HepG2 (cell line): ENCODE results near the gene WNT2B. TPM values are rescaled to one million over a fixed set of nuclear protein-coding genes. Genes with fewer than 3 reads are reported as not detected.
A peak's percentile ranks its signal among the peaks of the same experiment; 100 is the strongest.

Experiments
- AGO1 ChIP-seq: fragments of 200-400 bp; formaldehyde crosslinking; IDR thresholded peaks from 2 replicates; pipeline ENCODE4 v1.6.1; 2017; ENCODE audit warnings: mild to moderate bottlenecking, low read depth, low read length, moderate library complexity; ENCODE audit not compliant: poor library complexity, severe bottlenecking
- ERF ChIP-seq: IDR thresholded peaks from 2 replicates; pipeline ENCODE4 v1.6.1; 2018; ENCODE audit warnings: missing biosample characterization, missing genetic modification reagents
- ETV5 ChIP-seq: IDR thresholded peaks from 2 replicates; pipeline ENCODE4 v1.6.1; 2018; ENCODE audit warnings: missing biosample characterization, missing genetic modification reagents, inconsistent platforms, borderline replicate concordance
- HNRNPH1 ChIP-seq: fragments of 200-400 bp; formaldehyde crosslinking; optimal IDR thresholded peaks from 2 replicates; pipeline ENCODE3; 2017; ENCODE audit warnings: mild to moderate bottlenecking, low read depth, low read length
- MAZ ChIP-seq, 2 experiments: sonication (generic) in 1 of 2; formaldehyde crosslinking in 1 of 2; IDR thresholded peaks; 2 replicates each; pipeline versions ENCODE4 v1.5.0 to v1.6.1; 2012 to 2020; ENCODE audit warnings: low read depth in 2 of 2, mild to moderate bottlenecking in 2 of 2, borderline replicate concordance in 1 of 2, improper control_type of control experiment in 1 of 2, low read length in 1 of 2, missing genetic modification reagents in 1 of 2, moderate library complexity in 1 of 2
- RAD21 ChIP-seq: fragments of 450-650 bp; formaldehyde crosslinking; IDR thresholded peaks from 2 replicates; pipeline ENCODE4 v1.5.0; 2020; ENCODE audit warnings: mild to moderate bottlenecking
- REXO4 ChIP-seq: sonication (generic); formaldehyde crosslinking; IDR thresholded peaks from 2 replicates; pipeline ENCODE4 v1.8.0; 2022; ENCODE audit warnings: missing genetic modification reagents, mild to moderate bottlenecking, borderline replicate concordance
- STAT5B ChIP-seq: sonication (generic); formaldehyde crosslinking; IDR thresholded peaks from 2 replicates; pipeline ENCODE4 v1.4.0; 2020; ENCODE audit warnings: missing genetic modification reagents
- ZBTB38 ChIP-seq: sonication (generic); formaldehyde crosslinking; IDR thresholded peaks from 2 replicates; pipeline ENCODE4 v1.5.1; 2020; ENCODE audit warnings: mild to moderate bottlenecking, missing genetic modification reagents
- ZFP36L1 ChIP-seq: sonication (generic); formaldehyde crosslinking; IDR thresholded peaks from 2 replicates; pipeline ENCODE4 v1.8.0; 2022; ENCODE audit warnings: mild to moderate bottlenecking, missing genetic modification reagents, moderate library complexity
- ZMAT3 ChIP-seq: sonication (generic); formaldehyde crosslinking; conservative IDR thresholded peaks from 2 replicates; pipeline ENCODE4 v1.7.0; 2021; ENCODE audit warnings: missing genetic modification reagents
- ZNF552 ChIP-seq: sonication (generic); formaldehyde crosslinking; IDR thresholded peaks from 2 replicates; pipeline ENCODE4 v1.9.0; 2022; ENCODE audit warnings: missing genetic modification reagents, mild to moderate bottlenecking, borderline replicate concordance
- ZSCAN31 ChIP-seq: sonication (generic); formaldehyde crosslinking; IDR thresholded peaks from 2 replicates; pipeline ENCODE4 v1.5.0; 2020; ENCODE audit warnings: low read depth, mild to moderate bottlenecking, missing genetic modification reagents
- polyA plus RNA-seq, 8 experiments: library from polyadenylated mRNA; depleted of rRNA in 3 of 8; stranded (reverse) in 7 of 8; unstranded in 1 of 8; fragments of >200 nt; fragmentation: Illumina TruSeq in 4 of 8; extraction: Trizol in 4 of 8; gene quantifications; 2 replicates each; pipeline versions ENCODE4 v1.2.1 to v1.2.3, GENCODE V29; 2011 to 2016; ENCODE audit warnings: low read depth in 4 of 8, missing spikeins in 1 of 8, mixed read lengths in 1 of 8; ENCODE audit not compliant: insufficient read depth in 1 of 8
- total RNA-seq, 5 experiments: library from RNA; depleted of rRNA; stranded (reverse); fragments of >200 nt; fragmentation: Illumina TruSeq; extraction: Trizol; gene quantifications; 2 replicates each; pipeline ENCODE4 v1.2.3, GENCODE V29; 2016; ENCODE audit warnings: low read depth in 1 of 5
- TF ChIP-seq, protein P1 (sequence below): sonication (generic); formaldehyde crosslinking; conservative IDR thresholded peaks from 2 replicates; pipeline ENCODE4 v1.4.0; 2020; ENCODE audit warnings: mild to moderate bottlenecking, missing genetic modification reagents, moderate library complexity
- TF ChIP-seq, protein P2 (sequence below): sonication (generic); formaldehyde crosslinking; IDR thresholded peaks from 2 replicates; pipeline ENCODE4 v1.5.0; 2020; ENCODE audit warnings: mild to moderate bottlenecking, missing genetic modification reagents, moderate library complexity
- TF ChIP-seq, protein P3 (sequence below): sonication (generic); formaldehyde crosslinking; IDR thresholded peaks from 2 replicates; pipeline ENCODE4 v1.5.0; 2020; ENCODE audit warnings: mild to moderate bottlenecking, missing genetic modification reagents, borderline replicate concordance
- TF ChIP-seq, protein P4 (sequence below): sonication (generic); formaldehyde crosslinking; IDR thresholded peaks from 2 replicates; pipeline ENCODE4 v1.5.0; 2020; ENCODE audit warnings: missing genetic modification reagents, mild to moderate bottlenecking, borderline replicate concordance

Gene WNT2B
- total and polyA plus RNA-seq, 2 of the 13 experiments (the other 11 are each of a cell fraction or from before 2014, with no cell fraction given) = 0.11 to 0.32 TPM

DNA sequence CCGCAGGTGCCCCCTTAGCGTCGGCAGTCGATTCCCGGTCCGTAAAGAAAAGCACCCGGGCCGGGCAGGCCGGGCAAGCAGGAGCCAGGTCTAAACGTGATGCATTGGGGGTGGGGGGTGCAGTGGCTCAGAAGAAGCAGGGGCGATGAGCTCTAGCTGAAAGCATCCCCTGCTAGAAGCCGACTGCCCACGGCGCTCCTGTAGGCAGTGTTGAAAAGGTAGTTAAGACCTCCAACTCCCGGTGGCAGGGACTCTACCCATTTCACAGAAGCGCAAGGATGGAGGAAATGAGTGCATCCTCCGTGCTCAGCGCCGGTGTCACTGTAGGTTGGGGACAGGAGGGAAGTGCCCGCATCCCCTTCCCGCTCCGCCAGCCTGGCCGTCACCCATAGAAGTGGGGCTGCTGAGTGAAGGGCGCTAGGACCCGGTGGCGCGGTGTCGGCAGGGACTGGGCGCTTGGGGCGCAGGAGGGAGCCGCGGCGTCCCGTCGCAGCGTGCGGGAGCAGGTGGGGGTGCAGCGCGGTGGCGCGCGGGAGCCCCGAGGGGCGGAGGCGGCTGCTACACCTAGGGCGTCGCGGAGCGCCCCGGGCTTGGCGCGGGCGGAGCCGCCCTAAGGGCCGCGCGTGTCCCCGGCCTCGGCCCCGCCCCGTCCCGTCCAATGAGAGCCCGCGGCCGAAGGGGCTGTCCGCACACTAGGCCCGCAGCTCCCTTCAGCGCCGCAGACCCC, at the start of gene WNT2B (continued):
- TF ChIP-seq, protein P1, sequence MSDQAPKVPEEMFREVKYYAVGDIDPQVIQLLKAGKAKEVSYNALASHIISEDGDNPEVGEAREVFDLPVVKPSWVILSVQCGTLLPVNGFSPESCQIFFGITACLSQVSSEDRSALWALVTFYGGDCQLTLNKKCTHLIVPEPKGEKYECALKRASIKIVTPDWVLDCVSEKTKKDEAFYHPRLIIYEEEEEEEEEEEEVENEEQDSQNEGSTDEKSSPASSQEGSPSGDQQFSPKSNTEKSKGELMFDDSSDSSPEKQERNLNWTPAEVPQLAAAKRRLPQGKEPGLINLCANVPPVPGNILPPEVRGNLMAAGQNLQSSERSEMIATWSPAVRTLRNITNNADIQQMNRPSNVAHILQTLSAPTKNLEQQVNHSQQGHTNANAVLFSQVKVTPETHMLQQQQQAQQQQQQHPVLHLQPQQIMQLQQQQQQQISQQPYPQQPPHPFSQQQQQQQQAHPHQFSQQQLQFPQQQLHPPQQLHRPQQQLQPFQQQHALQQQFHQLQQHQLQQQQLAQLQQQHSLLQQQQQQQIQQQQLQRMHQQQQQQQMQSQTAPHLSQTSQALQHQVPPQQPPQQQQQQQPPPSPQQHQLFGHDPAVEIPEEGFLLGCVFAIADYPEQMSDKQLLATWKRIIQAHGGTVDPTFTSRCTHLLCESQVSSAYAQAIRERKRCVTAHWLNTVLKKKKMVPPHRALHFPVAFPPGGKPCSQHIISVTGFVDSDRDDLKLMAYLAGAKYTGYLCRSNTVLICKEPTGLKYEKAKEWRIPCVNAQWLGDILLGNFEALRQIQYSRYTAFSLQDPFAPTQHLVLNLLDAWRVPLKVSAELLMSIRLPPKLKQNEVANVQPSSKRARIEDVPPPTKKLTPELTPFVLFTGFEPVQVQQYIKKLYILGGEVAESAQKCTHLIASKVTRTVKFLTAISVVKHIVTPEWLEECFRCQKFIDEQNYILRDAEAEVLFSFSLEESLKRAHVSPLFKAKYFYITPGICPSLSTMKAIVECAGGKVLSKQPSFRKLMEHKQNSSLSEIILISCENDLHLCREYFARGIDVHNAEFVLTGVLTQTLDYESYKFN = no peak
- TF ChIP-seq, protein P2, sequence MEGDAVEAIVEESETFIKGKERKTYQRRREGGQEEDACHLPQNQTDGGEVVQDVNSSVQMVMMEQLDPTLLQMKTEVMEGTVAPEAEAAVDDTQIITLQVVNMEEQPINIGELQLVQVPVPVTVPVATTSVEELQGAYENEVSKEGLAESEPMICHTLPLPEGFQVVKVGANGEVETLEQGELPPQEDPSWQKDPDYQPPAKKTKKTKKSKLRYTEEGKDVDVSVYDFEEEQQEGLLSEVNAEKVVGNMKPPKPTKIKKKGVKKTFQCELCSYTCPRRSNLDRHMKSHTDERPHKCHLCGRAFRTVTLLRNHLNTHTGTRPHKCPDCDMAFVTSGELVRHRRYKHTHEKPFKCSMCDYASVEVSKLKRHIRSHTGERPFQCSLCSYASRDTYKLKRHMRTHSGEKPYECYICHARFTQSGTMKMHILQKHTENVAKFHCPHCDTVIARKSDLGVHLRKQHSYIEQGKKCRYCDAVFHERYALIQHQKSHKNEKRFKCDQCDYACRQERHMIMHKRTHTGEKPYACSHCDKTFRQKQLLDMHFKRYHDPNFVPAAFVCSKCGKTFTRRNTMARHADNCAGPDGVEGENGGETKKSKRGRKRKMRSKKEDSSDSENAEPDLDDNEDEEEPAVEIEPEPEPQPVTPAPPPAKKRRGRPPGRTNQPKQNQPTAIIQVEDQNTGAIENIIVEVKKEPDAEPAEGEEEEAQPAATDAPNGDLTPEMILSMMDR = peak; percentile 18; the same call in 1 of the 2 replicates
- TF ChIP-seq ETV5 (CRISPR knock-in tag) (no peak), MAZ (IDR thresholded peaks at IDR 0.05; ENCODE audit: borderline replicate concordance, low read depth, low read length) (no peak), MAZ (CRISPR knock-in tag; IDR thresholded peaks at IDR 0.05; ENCODE audit: low read depth) (0 out of 2 replicates have a peak, but pooled peaks have one; percentile 20), ZFP36L1 (CRISPR knock-in tag) (no peak), AGO1 (no peak), RAD21 (no peak), STAT5B (CRISPR knock-in tag) (no peak), HNRNPH1 (no peak), ZMAT3 (CRISPR knock-in tag) (no peak), ZNF552 (CRISPR knock-in tag) (no peak), ZSCAN31 (CRISPR knock-in tag) (no peak), REXO4 (CRISPR knock-in tag) (no peak), ZBTB38 (CRISPR knock-in tag) (no peak), ERF (CRISPR knock-in tag) (no peak)
- TF ChIP-seq, protein P3, sequence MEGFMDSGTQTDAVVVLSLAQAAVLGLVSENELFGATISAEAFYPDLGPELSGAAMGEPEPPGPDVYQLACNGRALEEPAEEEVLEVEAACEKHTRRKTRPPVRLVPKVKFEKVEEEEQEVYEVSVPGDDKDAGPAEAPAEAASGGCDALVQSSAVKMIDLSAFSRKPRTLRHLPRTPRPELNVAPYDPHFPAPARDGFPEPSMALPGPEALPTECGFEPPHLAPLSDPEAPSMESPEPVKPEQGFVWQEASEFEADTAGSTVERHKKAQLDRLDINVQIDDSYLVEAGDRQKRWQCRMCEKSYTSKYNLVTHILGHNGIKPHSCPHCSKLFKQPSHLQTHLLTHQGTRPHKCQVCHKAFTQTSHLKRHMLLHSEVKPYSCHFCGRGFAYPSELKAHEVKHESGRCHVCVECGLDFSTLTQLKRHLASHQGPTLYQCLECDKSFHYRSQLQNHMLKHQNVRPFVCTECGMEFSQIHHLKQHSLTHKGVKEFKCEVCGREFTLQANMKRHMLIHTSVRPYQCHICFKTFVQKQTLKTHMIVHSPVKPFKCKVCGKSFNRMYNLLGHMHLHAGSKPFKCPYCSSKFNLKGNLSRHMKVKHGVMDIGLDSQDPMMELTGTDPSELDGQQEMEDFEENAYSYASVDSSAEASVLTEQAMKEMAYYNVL (CRISPR knock-in tag) = no peak
- TF ChIP-seq, protein P4, sequence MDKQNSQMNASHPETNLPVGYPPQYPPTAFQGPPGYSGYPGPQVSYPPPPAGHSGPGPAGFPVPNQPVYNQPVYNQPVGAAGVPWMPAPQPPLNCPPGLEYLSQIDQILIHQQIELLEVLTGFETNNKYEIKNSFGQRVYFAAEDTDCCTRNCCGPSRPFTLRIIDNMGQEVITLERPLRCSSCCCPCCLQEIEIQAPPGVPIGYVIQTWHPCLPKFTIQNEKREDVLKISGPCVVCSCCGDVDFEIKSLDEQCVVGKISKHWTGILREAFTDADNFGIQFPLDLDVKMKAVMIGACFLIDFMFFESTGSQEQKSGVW (CRISPR knock-in tag) = no peak
